Immature natural killer cell (primary cell): ENCODE results near the gene IMPG2. TPM values are rescaled to one million over a fixed set of nuclear protein-coding genes. Genes with fewer than 3 reads are reported as not detected.

Experiments
- DNase-seq, 3 donors: peaks; one replicate each; pipeline ENCODE4 v3.0.0; 2022; ENCODE audit warnings: mixed read lengths in 1 of 3
- H3K27ac Mint-ChIP-seq, 6 donors: one replicate each; pipeline ENCODE4 v1.8.0; 2020; ENCODE audit warnings: mixed read lengths in 6 of 6, mild to moderate bottlenecking in 5 of 6, inconsistent platforms in 4 of 6, moderate library complexity in 3 of 6
- H3K27me3 Mint-ChIP-seq, 3 donors: one replicate each; pipeline ENCODE4 v1.8.0; 2020 to 2021; ENCODE audit warnings: low read depth in 3 of 3, mild to moderate bottlenecking in 3 of 3, mixed read lengths in 3 of 3, moderate library complexity in 3 of 3, inconsistent platforms in 1 of 3
- H3K36me3 Mint-ChIP-seq, 3 donors: one replicate each; pipeline ENCODE4 v1.8.0; 2020; ENCODE audit warnings: mixed read lengths in 3 of 3, inconsistent platforms in 2 of 3, mild to moderate bottlenecking in 2 of 3
- H3K4me1 Mint-ChIP-seq, 2 donors: one replicate each; pipeline ENCODE4 v1.8.0; 2020; ENCODE audit warnings: inconsistent platforms in 2 of 2, mild to moderate bottlenecking in 2 of 2, mixed read lengths in 2 of 2, moderate library complexity in 1 of 2
- H3K4me3 Mint-ChIP-seq, 5 donors: one replicate each; pipeline ENCODE4 v1.8.0; 2020; ENCODE audit warnings: mild to moderate bottlenecking in 5 of 5, mixed read lengths in 5 of 5, inconsistent platforms in 3 of 5, moderate library complexity in 3 of 5
- H3K9me3 Mint-ChIP-seq, 6 donors: one replicate each; pipeline ENCODE4 v1.8.0; 2020; ENCODE audit warnings: mild to moderate bottlenecking in 6 of 6, mixed read lengths in 6 of 6, inconsistent platforms in 4 of 6, moderate library complexity in 3 of 6
- polyA plus RNA-seq, 3 donors: library from polyadenylated mRNA; unstranded; fragments of 300-500 nt; fragmentation: Illumina TruSeq; gene quantifications; one replicate each; pipeline ENCODE4 v1.2.3, GENCODE V29; 2021

The IMPG2 gene
- polyA plus RNA-seq, 3 donors from 2014 or later, result 0.04 TPM; not detected in 1

- H3K4me3 Mint-ChIP-seq, result no peak overlapping the region
- no peaks in the 10 kb centered on the region for H3K4me1 Mint-ChIP-seq
- H3K36me3 Mint-ChIP-seq, result peaks cover 29 to 52% (median 50%) of the 10 kb centered on the region in 3 donors
- H3K27ac Mint-ChIP-seq, result no peak overlapping the region
- H3K27me3 Mint-ChIP-seq, result peaks cover 0 to 3% (median 0%) of the 10 kb centered on the region in 3 donors
- no peak for DNase-seq
- no peaks in the 10 kb centered on the region for H3K9me3 Mint-ChIP-seq
Measured at GRCh38 chr3:101244212-101244575, 76.2 kb downstream of the IMPG2 start.

- no peak overlapping the region for H3K27ac Mint-ChIP-seq
- no peak for DNase-seq
- H3K27me3 Mint-ChIP-seq, result peaks cover 0 to 3% (median 1%) of the 10 kb centered on the region in 3 donors
- no peaks in the 10 kb centered on the region for H3K9me3 Mint-ChIP-seq
- H3K36me3 Mint-ChIP-seq, result peaks cover 29 to 52% (median 45%) of the 10 kb centered on the region in 3 donors
- no peak overlapping the region for H3K4me3 Mint-ChIP-seq
- H3K4me1 Mint-ChIP-seq, result no peaks in the 10 kb centered on the region
Measured at GRCh38 chr3:101243285-101244211, 76.8 kb downstream of the IMPG2 start.

GRCh38 chr3:101240719-101241399, 79.5 kb downstream of the IMPG2 start:
- Mint-ChIP-seq H3K36me3 (peaks cover 29 to 46% (median 36%) of the 10 kb centered on the region in 3 donors), H3K27ac (no peak overlapping the region), H3K9me3 (no peaks in the 10 kb centered on the region), H3K27me3 (peaks cover 0 to 3% (median 2%) of the 10 kb centered on the region in 3 donors), H3K4me3 (no peak overlapping the region), H3K4me1 (no peaks in the 10 kb centered on the region)
- DNase-seq, result no peak

- H3K4me3 Mint-ChIP-seq, result no peak overlapping the region
- no peaks in the 10 kb centered on the region for H3K4me1 Mint-ChIP-seq
- no peak for DNase-seq
- H3K9me3 Mint-ChIP-seq, result no peaks in the 10 kb centered on the region
- H3K27ac Mint-ChIP-seq, result no peak overlapping the region
- peaks cover 0 to 3% (median 2%) of the 10 kb centered on the region in 3 donors for H3K27me3 Mint-ChIP-seq
- H3K36me3 Mint-ChIP-seq, result peaks cover 0 to 30% (median 14%) of the 10 kb centered on the region in 3 donors
Measured at GRCh38 chr3:101235048-101235447, 85.3 kb downstream of the IMPG2 start.

GRCh38 chr3:101230618-101231017, 89.8 kb downstream of the IMPG2 start:
- Mint-ChIP-seq H3K4me1 (no peaks in the 10 kb centered on the region), H3K4me3 (no peak overlapping the region), H3K27me3 (peaks cover 0 to 3% (median 1%) of the 10 kb centered on the region in 3 donors), H3K9me3 (no peaks in the 10 kb centered on the region), H3K27ac (no peak overlapping the region), H3K36me3 (peaks cover 0 to 40% (median 12%) of the 10 kb centered on the region in 3 donors)
- no peak for DNase-seq

GRCh38 chr3:101229681-101230080, 90.7 kb downstream of the IMPG2 start:
- Mint-ChIP-seq H3K9me3 (no peaks in the 10 kb centered on the region), H3K36me3 (peaks cover 0 to 43% (median 11%) of the 10 kb centered on the region in 3 donors), H3K27ac (no peak overlapping the region), H3K4me1 (no peaks in the 10 kb centered on the region), H3K4me3 (no peak overlapping the region), H3K27me3 (peaks cover 0 to 3% (median 1%) of the 10 kb centered on the region in 3 donors)
- DNase-seq, result no peak

GRCh38 chr3:101228441-101228840, 91.9 kb downstream of the IMPG2 start:
- Mint-ChIP-seq H3K4me3 (no peak overlapping the region), H3K4me1 (no peaks in the 10 kb centered on the region), H3K9me3 (no peaks in the 10 kb centered on the region), H3K27me3 (peaks cover 0 to 3% (median 1%) of the 10 kb centered on the region in 3 donors), H3K27ac (no peak overlapping the region), H3K36me3 (peaks cover 0 to 39% (median 12%) of the 10 kb centered on the region in 3 donors)
- no peak for DNase-seq

- H3K4me1 Mint-ChIP-seq, result no peaks in the 10 kb centered on the region
- no peaks in the 10 kb centered on the region for H3K9me3 Mint-ChIP-seq
- peaks cover 0 to 1% (median 0%) of the 10 kb centered on the region in 3 donors for H3K27me3 Mint-ChIP-seq
- H3K4me3 Mint-ChIP-seq, result no peak overlapping the region
- H3K27ac Mint-ChIP-seq, result no peak overlapping the region
- H3K36me3 Mint-ChIP-seq, result peaks cover 0 to 28% (median 3%) of the 10 kb centered on the region in 3 donors
- DNase-seq, result no peak
Measured at GRCh38 chr3:101224739-101225138, 95.6 kb downstream of the IMPG2 start.

- H3K4me1 Mint-ChIP-seq, result no peaks in the 10 kb centered on the region
- peaks cover 0 to 1% (median 0%) of the 10 kb centered on the region in 3 donors for H3K27me3 Mint-ChIP-seq
- H3K9me3 Mint-ChIP-seq, result no peaks in the 10 kb centered on the region
- no peak for DNase-seq
- H3K27ac Mint-ChIP-seq, result no peak overlapping the region
- H3K36me3 Mint-ChIP-seq, result peaks cover 0 to 19% (median 3%) of the 10 kb centered on the region in 3 donors
- H3K4me3 Mint-ChIP-seq, result no peak overlapping the region
Measured at GRCh38 chr3:101223016-101223415, 97.4 kb downstream of the IMPG2 start.

GRCh38 chr3:101219842-101220560, 100.4 kb downstream of the IMPG2 start:
- Mint-ChIP-seq H3K4me3 (no peak overlapping the region), H3K27me3 (no peaks in the 10 kb centered on the region), H3K36me3 (peaks cover 0 to 7% (median 3%) of the 10 kb centered on the region in 3 donors), H3K9me3 (no peaks in the 10 kb centered on the region), H3K4me1 (no peaks in the 10 kb centered on the region), H3K27ac (no peak overlapping the region)
- no peak for DNase-seq

GRCh38 chr3:101217472-101218245, 102.7 kb downstream of the IMPG2 start:
- Mint-ChIP-seq H3K4me3 (no peak overlapping the region), H3K36me3 (peaks cover 0 to 7% (median 0%) of the 10 kb centered on the region in 3 donors), H3K27ac (no peak overlapping the region)

GRCh38 chr3:101216710-101217465, 103.5 kb downstream of the IMPG2 start:
- H3K9me3 Mint-ChIP-seq, result no peaks in the 10 kb centered on the region
- no peak overlapping the region for H3K27ac Mint-ChIP-seq
- H3K36me3 Mint-ChIP-seq, result peaks cover 0 to 2% (median 0%) of the 10 kb centered on the region in 3 donors
- no peak for DNase-seq
- H3K27me3 Mint-ChIP-seq, result no peaks in the 10 kb centered on the region
- H3K4me3 Mint-ChIP-seq, result no peak overlapping the region
- no peaks in the 10 kb centered on the region for H3K4me1 Mint-ChIP-seq

More at GRCh38 chr3:101217472-101218245, 102.7 kb downstream of the IMPG2 start:
- Mint-ChIP-seq H3K4me1 (no peaks in the 10 kb centered on the region), H3K27me3 (no peaks in the 10 kb centered on the region), H3K9me3 (no peaks in the 10 kb centered on the region)
- no peak for DNase-seq
